ENCODE results near the gene TMEM185B.
A peak's percentile ranks its signal among the peaks of the same experiment; 100 is the strongest.

TMEM185B gene

GRCh38 chr2:120206022-120206581 lies 17.1 kb downstream of the TMEM185B start:
- Histone ChIP-seq H3K4me2 (ENCODE audit: low read length) (no peak overlapping the region), H3K27ac (ENCODE audit: low read depth, low read length) (no peak overlapping the region), H3F3A (ENCODE audit: control insufficient read depth, insufficient read depth) (no peaks in the 10 kb centered on the region), H3K9me2 (replicated peaks; ENCODE audit: control insufficient read depth, low read length) (no peaks in the 10 kb centered on the region), H3K9me3 (ENCODE audit: control insufficient read depth, insufficient read depth, low read length) (no peaks in the 10 kb centered on the region), H4K20me1 (ENCODE audit: control insufficient read depth, insufficient read depth, low read depth, low read length) (no peaks in the 10 kb centered on the region), H3K27me3 (ENCODE audit: control insufficient read depth, low read length) (no peaks in the 10 kb centered on the region), H3K79me2 (ENCODE audit: control insufficient read depth, low read length) (no peaks in the 10 kb centered on the region), H3K36me3 (ENCODE audit: control insufficient read depth, low read length) (no peaks in the 10 kb centered on the region), H3K4me1 (ENCODE audit: control insufficient read depth, low read length) (peaks cover 4% of the 10 kb centered on the region), H3K4me3 (ENCODE audit: low read length) (no peak overlapping the region)
- TF ChIP-seq CTCF (IDR thresholded peaks at IDR 0.05; ENCODE audit: low read depth, low read length, poor library complexity, severe bottlenecking) (peak; percentile 86), EZH2phosphoT487 (IDR thresholded peaks at IDR 0.05; ENCODE audit: borderline replicate concordance, low read length) (no peak)

- no peaks in the 10 kb centered on the region for H3K27me3 ChIP-seq (ENCODE audit: control insufficient read depth, low read length)
- H3K9me3 ChIP-seq (ENCODE audit: control insufficient read depth, insufficient read depth, low read length) = no peaks in the 10 kb centered on the region
- TF ChIP-seq EZH2phosphoT487 (IDR thresholded peaks at IDR 0.05; ENCODE audit: borderline replicate concordance, low read length) = no peak
- no peak for TF ChIP-seq CTCF (IDR thresholded peaks at IDR 0.05; ENCODE audit: low read depth, low read length, poor library complexity, severe bottlenecking)
- H3F3A ChIP-seq (ENCODE audit: control insufficient read depth, insufficient read depth) = no peaks in the 10 kb centered on the region
- no peak overlapping the region for H3K27ac ChIP-seq (ENCODE audit: low read depth, low read length)
- H3K9me2 ChIP-seq (replicated peaks; ENCODE audit: control insufficient read depth, low read length) = no peaks in the 10 kb centered on the region
- no peaks in the 10 kb centered on the region for H4K20me1 ChIP-seq (ENCODE audit: control insufficient read depth, insufficient read depth, low read depth, low read length)
- no peak overlapping the region for H3K4me2 ChIP-seq (ENCODE audit: low read length)
- H3K4me1 ChIP-seq (ENCODE audit: control insufficient read depth, low read length) = peaks cover 4% of the 10 kb centered on the region
- H3K36me3 ChIP-seq (ENCODE audit: control insufficient read depth, low read length) = no peaks in the 10 kb centered on the region
- H3K79me2 ChIP-seq (ENCODE audit: control insufficient read depth, low read length) = no peaks in the 10 kb centered on the region
- no peak overlapping the region for H3K4me3 ChIP-seq (ENCODE audit: low read length)
Measured at GRCh38 chr2:120204945-120205670, 18.1 kb downstream of the TMEM185B start.

GRCh38 chr2:120204417-120204816 lies 18.8 kb downstream of the TMEM185B start:
- Histone ChIP-seq H3K27me3 (ENCODE audit: control insufficient read depth, low read length) (no peaks in the 10 kb centered on the region), H3K27ac (ENCODE audit: low read depth, low read length) (no peak overlapping the region), H3K4me3 (ENCODE audit: low read length) (no peak overlapping the region), H4K20me1 (ENCODE audit: control insufficient read depth, insufficient read depth, low read depth, low read length) (no peaks in the 10 kb centered on the region), H3K4me1 (ENCODE audit: control insufficient read depth, low read length) (peaks cover 4% of the 10 kb centered on the region), H3K79me2 (ENCODE audit: control insufficient read depth, low read length) (no peaks in the 10 kb centered on the region), H3K9me2 (replicated peaks; ENCODE audit: control insufficient read depth, low read length) (no peaks in the 10 kb centered on the region), H3F3A (ENCODE audit: control insufficient read depth, insufficient read depth) (no peaks in the 10 kb centered on the region), H3K36me3 (ENCODE audit: control insufficient read depth, low read length) (no peaks in the 10 kb centered on the region), H3K4me2 (ENCODE audit: low read length) (no peak overlapping the region), H3K9me3 (ENCODE audit: control insufficient read depth, insufficient read depth, low read length) (no peaks in the 10 kb centered on the region)
- TF ChIP-seq EZH2phosphoT487 (IDR thresholded peaks at IDR 0.05; ENCODE audit: borderline replicate concordance, low read length) (no peak), CTCF (IDR thresholded peaks at IDR 0.05; ENCODE audit: low read depth, low read length, poor library complexity, severe bottlenecking) (no peak)

All from DOHH2 (cell line).